ENCODE data around the gene SLC41A3.

The SLC41A3 gene

GRCh38 chr3:126118591-126118990, 34.7 kb upstream of the SLC41A3 start:
- H3K9ac ChIP-seq (ENCODE audit: low read length): no peak overlapping the region
- H3K4me1 ChIP-seq (ENCODE audit: insufficient read depth, low read length): no peaks in the 10 kb centered on the region
- H3K4me3 ChIP-seq (ENCODE audit: low read depth in 1 of 2, low read length in 2 of 2): no peak overlapping the region
- H3K27ac ChIP-seq (ENCODE audit: low read depth, low read length): no peak overlapping the region
- no peaks in the 10 kb centered on the region for H3K9me3 ChIP-seq (ENCODE audit: low read length)
- H3K36me3 ChIP-seq (ENCODE audit: insufficient read depth, low read length): no peaks in the 10 kb centered on the region
- H3K27me3 ChIP-seq (ENCODE audit: control insufficient read depth in 1 of 2, insufficient read depth in 2 of 2, low read length in 2 of 2): no peaks in the 10 kb centered on the region

GRCh38 chr3:126117786-126118185, 33.9 kb upstream of the SLC41A3 start:
- Histone ChIP-seq H3K9me3 (ENCODE audit: low read length) (no peaks in the 10 kb centered on the region), H3K4me3 (ENCODE audit: low read depth in 1 of 2, low read length in 2 of 2) (no peak overlapping the region)

GRCh38 chr3:126117212-126117611, 33.3 kb upstream of the SLC41A3 start:
- no peak overlapping the region for H3K27ac ChIP-seq (ENCODE audit: low read depth, low read length)
- no peaks in the 10 kb centered on the region for H3K4me1 ChIP-seq (ENCODE audit: insufficient read depth, low read length)
- H3K9ac ChIP-seq (ENCODE audit: low read length): no peak overlapping the region
- no peaks in the 10 kb centered on the region for H3K9me3 ChIP-seq (ENCODE audit: low read length)
- no peak overlapping the region for H3K4me3 ChIP-seq (ENCODE audit: low read depth in 1 of 2, low read length in 2 of 2)
- no peaks in the 10 kb centered on the region for H3K27me3 ChIP-seq (ENCODE audit: control insufficient read depth in 1 of 2, insufficient read depth in 2 of 2, low read length in 2 of 2)
- H3K36me3 ChIP-seq (ENCODE audit: insufficient read depth, low read length): no peaks in the 10 kb centered on the region

More at GRCh38 chr3:126117786-126118185, 33.9 kb upstream of the SLC41A3 start:
- H3K27me3 ChIP-seq (ENCODE audit: control insufficient read depth in 1 of 2, insufficient read depth in 2 of 2, low read length in 2 of 2): no peaks in the 10 kb centered on the region
- no peaks in the 10 kb centered on the region for H3K36me3 ChIP-seq (ENCODE audit: insufficient read depth, low read length)
- H3K27ac ChIP-seq (ENCODE audit: low read depth, low read length): no peak overlapping the region
- no peak overlapping the region for H3K9ac ChIP-seq (ENCODE audit: low read length)
- no peaks in the 10 kb centered on the region for H3K4me1 ChIP-seq (ENCODE audit: insufficient read depth, low read length)

GRCh38 chr3:126116526-126116925, 32.6 kb upstream of the SLC41A3 start:
- H3K4me1 ChIP-seq (ENCODE audit: insufficient read depth, low read length): no peaks in the 10 kb centered on the region
- no peak overlapping the region for H3K27ac ChIP-seq (ENCODE audit: low read depth, low read length)
- no peak overlapping the region for H3K9ac ChIP-seq (ENCODE audit: low read length)
- H3K36me3 ChIP-seq (ENCODE audit: insufficient read depth, low read length): no peaks in the 10 kb centered on the region
- H3K4me3 ChIP-seq (ENCODE audit: low read depth in 1 of 2, low read length in 2 of 2): no peak overlapping the region
- no peaks in the 10 kb centered on the region for H3K27me3 ChIP-seq (ENCODE audit: control insufficient read depth in 1 of 2, insufficient read depth in 2 of 2, low read length in 2 of 2)
- H3K9me3 ChIP-seq (ENCODE audit: low read length): no peaks in the 10 kb centered on the region

- no peaks in the 10 kb centered on the region for H3K9me3 ChIP-seq (ENCODE audit: low read length)
- H3K9ac ChIP-seq (ENCODE audit: low read length): no peak overlapping the region
- H3K4me3 ChIP-seq (ENCODE audit: low read depth in 1 of 2, low read length in 2 of 2): no peak overlapping the region
- H3K4me1 ChIP-seq (ENCODE audit: insufficient read depth, low read length): no peaks in the 10 kb centered on the region
- H3K27me3 ChIP-seq (ENCODE audit: control insufficient read depth in 1 of 2, insufficient read depth in 2 of 2, low read length in 2 of 2): no peaks in the 10 kb centered on the region
- no peak overlapping the region for H3K27ac ChIP-seq (ENCODE audit: low read depth, low read length)
- H3K36me3 ChIP-seq (ENCODE audit: insufficient read depth, low read length): no peaks in the 10 kb centered on the region
Measured at GRCh38 chr3:126114443-126115386, 30.8 kb upstream of the SLC41A3 start.

GRCh38 chr3:126113733-126114442, 30.0 kb upstream of the SLC41A3 start:
- Histone ChIP-seq H3K36me3 (ENCODE audit: insufficient read depth, low read length) (no peaks in the 10 kb centered on the region), H3K4me3 (ENCODE audit: low read depth in 1 of 2, low read length in 2 of 2) (no peak overlapping the region), H3K27me3 (ENCODE audit: control insufficient read depth in 1 of 2, insufficient read depth in 2 of 2, low read length in 2 of 2) (no peaks in the 10 kb centered on the region), H3K9me3 (ENCODE audit: low read length) (no peaks in the 10 kb centered on the region), H3K9ac (ENCODE audit: low read length) (no peak overlapping the region), H3K27ac (ENCODE audit: low read depth, low read length) (no peak overlapping the region), H3K4me1 (ENCODE audit: insufficient read depth, low read length) (no peaks in the 10 kb centered on the region)

- no peaks in the 10 kb centered on the region for H3K27me3 ChIP-seq (ENCODE audit: control insufficient read depth in 1 of 2, insufficient read depth in 2 of 2, low read length in 2 of 2)
- H3K36me3 ChIP-seq (ENCODE audit: insufficient read depth, low read length): no peaks in the 10 kb centered on the region
- H3K27ac ChIP-seq (ENCODE audit: low read depth, low read length): no peak overlapping the region
- no peaks in the 10 kb centered on the region for H3K9me3 ChIP-seq (ENCODE audit: low read length)
- no peaks in the 10 kb centered on the region for H3K4me1 ChIP-seq (ENCODE audit: insufficient read depth, low read length)
- H3K4me3 ChIP-seq (ENCODE audit: low read depth in 1 of 2, low read length in 2 of 2): no peak overlapping the region
- no peak overlapping the region for H3K9ac ChIP-seq (ENCODE audit: low read length)
Measured at GRCh38 chr3:126113238-126113555, 29.3 kb upstream of the SLC41A3 start.

- Histone ChIP-seq H3K4me3 (ENCODE audit: low read depth in 1 of 2, low read length in 2 of 2) (no peak overlapping the region), H3K9ac (ENCODE audit: low read length) (no peak overlapping the region), H3K4me1 (ENCODE audit: insufficient read depth, low read length) (no peaks in the 10 kb centered on the region), H3K9me3 (ENCODE audit: low read length) (no peaks in the 10 kb centered on the region), H3K27ac (ENCODE audit: low read depth, low read length) (no peak overlapping the region), H3K36me3 (ENCODE audit: insufficient read depth, low read length) (no peaks in the 10 kb centered on the region), H3K27me3 (ENCODE audit: control insufficient read depth in 1 of 2, insufficient read depth in 2 of 2, low read length in 2 of 2) (no peaks in the 10 kb centered on the region)
Measured at GRCh38 chr3:126112531-126113237, 28.8 kb upstream of the SLC41A3 start.

- H3K9ac ChIP-seq (ENCODE audit: low read length): no peak overlapping the region
- H3K4me3 ChIP-seq (ENCODE audit: low read depth in 1 of 2, low read length in 2 of 2): no peak overlapping the region
- no peak overlapping the region for H3K27ac ChIP-seq (ENCODE audit: low read depth, low read length)
- no peaks in the 10 kb centered on the region for H3K9me3 ChIP-seq (ENCODE audit: low read length)
- no peaks in the 10 kb centered on the region for H3K27me3 ChIP-seq (ENCODE audit: control insufficient read depth in 1 of 2, insufficient read depth in 2 of 2, low read length in 2 of 2)
- no peaks in the 10 kb centered on the region for H3K4me1 ChIP-seq (ENCODE audit: insufficient read depth, low read length)
- H3K36me3 ChIP-seq (ENCODE audit: insufficient read depth, low read length): no peaks in the 10 kb centered on the region
Measured at GRCh38 chr3:126111566-126112475, 27.9 kb upstream of the SLC41A3 start.

- Histone ChIP-seq H3K4me3 (ENCODE audit: low read depth in 1 of 2, low read length in 2 of 2) (no peak overlapping the region), H3K9ac (ENCODE audit: low read length) (no peak overlapping the region), H3K4me1 (ENCODE audit: insufficient read depth, low read length) (no peaks in the 10 kb centered on the region), H3K27me3 (ENCODE audit: control insufficient read depth in 1 of 2, insufficient read depth in 2 of 2, low read length in 2 of 2) (no peaks in the 10 kb centered on the region), H3K9me3 (ENCODE audit: low read length) (no peaks in the 10 kb centered on the region), H3K27ac (ENCODE audit: low read depth, low read length) (no peak overlapping the region), H3K36me3 (ENCODE audit: insufficient read depth, low read length) (no peaks in the 10 kb centered on the region)
Measured at GRCh38 chr3:126111126-126111551, 27.2 kb upstream of the SLC41A3 start.

Measured in muscle layer of colon (tissue), 2 donors.